Measurements from ENCODE around the gene RRAS2. TPM values are rescaled to one million over a fixed set of nuclear protein-coding genes. Genes with fewer than 3 reads are reported as not detected.

RRAS2 gene
- total and polyA plus RNA-seq, 9 of the 15 experiments (the other 6 are each of a cell fraction or from before 2014, with no cell fraction given) = 9.4 to 47.5 (median 37.6) TPM

DNA sequence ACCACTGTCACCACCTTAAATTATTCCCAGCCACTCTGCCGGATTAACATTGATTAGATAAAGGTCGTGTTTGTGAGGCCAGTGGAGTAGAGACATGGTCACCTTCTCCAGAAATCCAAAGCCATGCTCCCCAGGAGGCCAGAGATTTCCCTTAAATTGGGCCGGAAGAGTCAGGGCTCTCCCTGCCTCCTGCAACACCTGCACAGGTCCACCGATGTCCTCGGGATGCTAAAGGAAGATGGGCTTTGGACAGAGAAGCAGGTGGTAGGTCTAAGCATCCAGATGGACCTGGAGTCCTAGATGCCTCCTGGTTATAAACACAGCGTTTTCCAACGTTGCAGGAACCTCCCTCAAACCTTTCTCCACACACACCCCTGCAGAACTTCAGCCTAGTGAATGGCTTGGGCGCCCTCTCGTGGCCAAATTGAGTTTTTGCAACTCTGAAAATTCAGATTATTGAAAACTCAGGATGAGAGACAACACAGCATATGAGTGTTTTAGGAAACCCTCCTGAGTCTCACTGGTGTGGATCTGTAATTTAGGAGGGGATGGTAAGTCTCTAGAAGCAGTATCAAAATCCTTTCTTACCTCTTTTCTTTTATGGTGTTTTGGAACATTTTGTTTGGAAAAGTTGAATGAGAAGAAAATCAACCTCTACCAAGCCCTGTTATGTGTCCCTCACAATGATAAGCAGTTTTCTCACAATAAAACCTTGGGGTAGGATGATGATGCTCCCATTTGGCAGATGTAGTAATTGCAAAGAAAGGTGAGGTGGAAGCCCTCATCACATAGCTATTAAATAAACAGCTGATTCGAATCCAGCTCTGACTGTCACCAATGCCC lies 109.6 kb downstream of the RRAS2 start:
- no peak overlapping the region for H2AFZ ChIP-seq (ENCODE audit: low read depth, low read length)
- intact Hi-C loops (cut with micrococcal nuclease) = loop anchor here (1.0 kb wide), 2 partner anchors 293 to 477 kb away; no protein-coding TSS in a partner anchor
- no peak overlapping the region for H3K9ac ChIP-seq (ENCODE audit: insufficient read depth in 1 of 2, low read depth in 2 of 2, low read length in 2 of 2)
- H3K79me2 ChIP-seq (ENCODE audit: control insufficient read depth, insufficient read depth, low read length) = no peaks in the 10 kb centered on the region
- H4K20me1 ChIP-seq (replicated peaks; ENCODE audit: control insufficient read depth, insufficient read depth, low read length) = no peaks in the 10 kb centered on the region; the same call in 1 of the 2 replicates
- H3K9me1 ChIP-seq (ENCODE audit: control insufficient read depth, insufficient read depth, low read length) = no peaks in the 10 kb centered on the region
- H3K4me2 ChIP-seq (ENCODE audit: insufficient read depth, low read length) = no peak overlapping the region
- no peak overlapping the region for H3K27ac ChIP-seq (ENCODE audit: extremely low read depth, low read depth, low read length)
- FAIRE-seq (peak; percentile 90), DNase-seq (ENCODE audit: extremely low read depth in 1 of 4, low spot score in 3 of 4) (peak; percentile 62 to 68 (median 64)), ATAC-seq (peak; percentile 83)
- H3K36me3 ChIP-seq (ENCODE audit: control insufficient read depth, insufficient read depth, low read length) = no peaks in the 10 kb centered on the region
- H3K9me3 ChIP-seq (replicated peaks; ENCODE audit: control insufficient read depth, insufficient read depth, low read depth, low read length) = no peaks in the 10 kb centered on the region
- no peak overlapping the region for H3K4me3 ChIP-seq
- BruUV-seq (replicated peaks) = no TSS peak
- peaks cover 11 to 54% of the 10 kb centered on the region in 2 experiments; a peak in 3 of 5 replicates for H3K27me3 ChIP-seq (ENCODE audit: control insufficient read depth in 2 of 2, insufficient read depth in 2 of 2, low read length in 2 of 2)
- POLR2A ChIA-PET = interaction anchor here (0.6 kb wide), 1 partner anchor 13 kb away, joined by 3 read pairs; no protein-coding TSS in a partner anchor
- in situ Hi-C loops (cut with MboI) = loop anchor here (5.0 to 10.0 kb wide), 2 partner anchors 295 to 477 kb away; no protein-coding TSS in a partner anchor
- WGBS (ENCODE audit: insufficient coverage, low coverage, missing lambda C conversion rate) = 2% methylated on average over 10 of the region's 10 CpGs
- H3K4me1 ChIP-seq (replicated peaks in 1 of 2; ENCODE audit: control insufficient read depth in 2 of 2, insufficient read depth in 2 of 2, low read length in 2 of 2) = no peaks in the 10 kb centered on the region
- CTCF ChIA-PET (ENCODE audit: low intra/inter-chr PET ratio) = interaction anchor here (0.8 to 2.5 kb wide), 3 partner anchors 294 to 1918 kb away, joined by 4 to 16 read pairs (median 14); no protein-coding TSS in a partner anchor
- TF ChIP-seq, protein P1, sequence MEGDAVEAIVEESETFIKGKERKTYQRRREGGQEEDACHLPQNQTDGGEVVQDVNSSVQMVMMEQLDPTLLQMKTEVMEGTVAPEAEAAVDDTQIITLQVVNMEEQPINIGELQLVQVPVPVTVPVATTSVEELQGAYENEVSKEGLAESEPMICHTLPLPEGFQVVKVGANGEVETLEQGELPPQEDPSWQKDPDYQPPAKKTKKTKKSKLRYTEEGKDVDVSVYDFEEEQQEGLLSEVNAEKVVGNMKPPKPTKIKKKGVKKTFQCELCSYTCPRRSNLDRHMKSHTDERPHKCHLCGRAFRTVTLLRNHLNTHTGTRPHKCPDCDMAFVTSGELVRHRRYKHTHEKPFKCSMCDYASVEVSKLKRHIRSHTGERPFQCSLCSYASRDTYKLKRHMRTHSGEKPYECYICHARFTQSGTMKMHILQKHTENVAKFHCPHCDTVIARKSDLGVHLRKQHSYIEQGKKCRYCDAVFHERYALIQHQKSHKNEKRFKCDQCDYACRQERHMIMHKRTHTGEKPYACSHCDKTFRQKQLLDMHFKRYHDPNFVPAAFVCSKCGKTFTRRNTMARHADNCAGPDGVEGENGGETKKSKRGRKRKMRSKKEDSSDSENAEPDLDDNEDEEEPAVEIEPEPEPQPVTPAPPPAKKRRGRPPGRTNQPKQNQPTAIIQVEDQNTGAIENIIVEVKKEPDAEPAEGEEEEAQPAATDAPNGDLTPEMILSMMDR (IDR thresholded peaks at IDR 0.05 in 2 of 3, conservative IDR thresholded peaks at IDR 0.05 in 1 of 3; ENCODE audit: insufficient read depth in 2 of 3, low read depth in 1 of 3, low read length in 3 of 3) = peak; percentile 80 to 92 (median 80)
- TF ChIP-seq SIN3A (IDR thresholded peaks at IDR 0.05; ENCODE audit: borderline replicate concordance in 2 of 2, control insufficient read depth in 1 of 2, low read depth in 2 of 2, low read length in 2 of 2) (no peak), ZNF668 (CRISPR knock-in tag; IDR thresholded peaks at IDR 0.05) (no peak), RB1 (IDR thresholded peaks at IDR 0.05; ENCODE audit: low read depth) (0 out of 2 replicates have a peak, but pooled peaks have one; percentile 19), CREM (IDR thresholded peaks at IDR 0.05; ENCODE audit: low read depth) (no peak), SMC3 (conservative IDR thresholded peaks at IDR 0.05; ENCODE audit: insufficient read depth, low read depth, low read length) (peak; percentile 86), THRA (IDR thresholded peaks at IDR 0.05) (no peak)
- TF ChIP-seq, protein P2, sequence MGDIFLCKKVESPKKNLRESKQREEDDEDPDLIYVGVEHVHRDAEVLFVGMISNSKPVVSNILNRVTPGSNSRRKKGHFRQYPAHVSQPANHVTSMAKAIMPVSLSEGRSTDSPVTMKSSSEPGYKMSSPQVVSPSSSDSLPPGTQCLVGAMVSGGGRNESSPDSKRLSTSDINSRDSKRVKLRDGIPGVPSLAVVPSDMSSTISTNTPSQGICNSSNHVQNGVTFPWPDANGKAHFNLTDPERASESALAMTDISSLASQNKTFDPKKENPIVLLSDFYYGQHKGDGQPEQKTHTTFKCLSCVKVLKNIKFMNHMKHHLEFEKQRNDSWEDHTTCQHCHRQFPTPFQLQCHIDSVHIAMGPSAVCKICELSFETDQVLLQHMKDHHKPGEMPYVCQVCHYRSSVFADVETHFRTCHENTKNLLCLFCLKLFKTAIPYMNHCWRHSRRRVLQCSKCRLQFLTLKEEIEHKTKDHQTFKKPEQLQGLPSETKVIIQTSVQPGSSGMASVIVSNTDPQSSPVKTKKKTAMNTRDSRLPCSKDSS (IDR thresholded peaks at IDR 0.05; ENCODE audit: low read depth, partially characterized antibody) = no peak
